SJCRH30 (cell line): ENCODE measurements around the gene MFF. TPM values are rescaled to one million over a fixed set of nuclear protein-coding genes. Genes with fewer than 3 reads are reported as not detected.

Experiments
- DNase-seq, 2 experiments: peaks; one replicate each; pipeline ENCODE4 v3.0.0-alpha.2; 2015 to 2020
- H3K27ac ChIP-seq: fragments of 250-450 bp; sonication (Bioruptor Pico); 2 replicates; pipeline ENCODE4 v1.5.1; 2020; ENCODE audit warnings: mild to moderate bottlenecking, moderate library complexity
- H3K27me3 ChIP-seq: fragments of 250-450 bp; sonication (Bioruptor Pico); 2 replicates; pipeline ENCODE4 v1.5.1; 2020; ENCODE audit warnings: mild to moderate bottlenecking, moderate library complexity
- H3K36me3 ChIP-seq: fragments of 250-450 bp; sonication (Bioruptor Pico); 2 replicates; pipeline ENCODE4 v1.5.1; 2020; ENCODE audit warnings: mild to moderate bottlenecking, moderate library complexity
- H3K4me1 ChIP-seq: fragments of 250-450 bp; sonication (Bioruptor Pico); 2 replicates; pipeline ENCODE4 v1.5.1; 2020; ENCODE audit warnings: mild to moderate bottlenecking, moderate library complexity
- H3K4me3 ChIP-seq: fragments of 250-450 bp; sonication (Bioruptor Pico); 2 replicates; pipeline ENCODE4 v1.5.1; 2020; ENCODE audit warnings: mild to moderate bottlenecking, moderate library complexity
- H3K9me3 ChIP-seq: fragments of 250-450 bp; sonication (Bioruptor Pico); replicated peaks from 2 replicates; pipeline ENCODE4 v1.5.1; 2020; ENCODE audit warnings: mild to moderate bottlenecking, moderate library complexity
- total RNA-seq: library from RNA; depleted of rRNA; stranded (reverse); fragments of >200 nt; shearing (Covaris generic); gene quantifications from 2 replicates; pipeline ENCODE4 v1.2.3, GENCODE V29; 2014

The MFF gene
- total RNA-seq, 1 experiment from 2014 or later = 117 TPM

- no peak for DNase-seq
Observed at GRCh38 chr2:227317834-227318233, 7.2 kb upstream of the MFF start.

GRCh38 chr2:227320305-227321094, 4.6 kb upstream of the MFF start:
- Histone ChIP-seq H3K4me1 (no peaks in the 10 kb centered on the region), H3K27me3 (no peaks in the 10 kb centered on the region), H3K9me3 (no peaks in the 10 kb centered on the region; the same call in none of the 2 replicates), H3K27ac (no peak overlapping the region), H3K36me3 (no peaks in the 10 kb centered on the region), H3K4me3 (no peak overlapping the region)
- DNase-seq = no peak

More at GRCh38 chr2:227317834-227318233, 7.2 kb upstream of the MFF start:
- H3K9me3 ChIP-seq = no peaks in the 10 kb centered on the region; the same call in 1 of the 2 replicates
- no peaks in the 10 kb centered on the region for H3K4me1 ChIP-seq
- H3K36me3 ChIP-seq = no peaks in the 10 kb centered on the region
- no peak overlapping the region for H3K27ac ChIP-seq
- no peaks in the 10 kb centered on the region for H3K27me3 ChIP-seq
- H3K4me3 ChIP-seq = no peak overlapping the region

DNA sequence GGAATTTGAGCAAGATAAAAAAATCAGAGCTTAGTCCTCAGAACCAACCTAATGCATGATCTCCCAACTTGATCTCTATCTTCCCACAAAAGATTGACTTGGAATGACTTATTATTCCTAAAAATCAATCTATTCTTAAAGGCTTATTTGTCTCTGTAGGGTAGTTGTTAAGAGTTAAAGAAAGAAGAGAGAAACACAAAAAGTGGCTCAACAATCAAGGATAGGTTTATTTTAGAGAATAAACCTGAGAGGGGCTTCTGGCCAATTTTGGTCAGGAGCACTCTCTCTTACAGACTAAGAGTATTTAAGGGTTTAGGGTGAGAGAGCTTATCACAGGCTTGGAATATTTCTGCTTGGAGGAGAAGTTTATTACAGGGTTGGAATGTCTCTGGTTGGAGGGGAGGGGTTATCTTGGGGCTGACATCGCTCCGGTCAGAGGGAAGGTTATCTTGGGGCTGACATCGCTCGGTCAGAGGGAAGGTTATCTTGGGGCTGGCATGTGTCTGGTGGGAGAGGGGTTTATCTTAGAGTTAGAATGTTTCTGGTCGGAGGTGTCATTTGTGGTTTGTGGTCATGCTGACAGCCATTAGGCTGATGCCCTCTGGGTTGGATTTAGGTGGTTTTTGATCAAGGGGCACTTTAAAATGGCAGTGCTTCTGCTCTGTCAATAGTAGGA, 2.4 kb upstream of the MFF start:
- Histone ChIP-seq H3K4me3 (no peak overlapping the region), H3K27me3 (no peaks in the 10 kb centered on the region), H3K9me3 (no peaks in the 10 kb centered on the region; the same call in none of the 2 replicates), H3K27ac (no peak overlapping the region), H3K4me1 (no peaks in the 10 kb centered on the region), H3K36me3 (no peaks in the 10 kb centered on the region)
- no peak for DNase-seq

DNA sequence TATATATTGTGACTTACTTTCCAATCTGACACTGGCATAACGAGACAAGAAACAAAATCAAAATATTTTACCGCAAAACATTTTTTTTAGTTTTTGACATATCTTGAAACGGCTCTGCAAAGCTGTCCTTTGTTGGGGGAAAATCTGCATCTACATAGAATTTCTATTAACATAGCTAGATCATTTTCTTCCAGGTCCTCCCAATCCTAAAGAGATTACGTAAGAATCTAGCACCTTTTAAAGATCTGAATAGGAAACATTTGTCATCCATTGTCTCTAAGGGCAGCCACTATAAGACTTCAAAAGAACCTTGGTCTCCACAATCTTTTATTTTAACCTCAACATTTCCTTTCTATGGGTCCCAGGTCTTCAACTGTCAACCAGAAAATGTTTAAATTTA, 1.2 kb upstream of the MFF start:
- Histone ChIP-seq H3K9me3 (no peaks in the 10 kb centered on the region; the same call in none of the 2 replicates), H3K27me3 (no peaks in the 10 kb centered on the region), H3K36me3 (no peaks in the 10 kb centered on the region), H3K4me3 (no peak overlapping the region), H3K27ac (no peak overlapping the region), H3K4me1 (no peaks in the 10 kb centered on the region)
- no peak for DNase-seq

DNA sequence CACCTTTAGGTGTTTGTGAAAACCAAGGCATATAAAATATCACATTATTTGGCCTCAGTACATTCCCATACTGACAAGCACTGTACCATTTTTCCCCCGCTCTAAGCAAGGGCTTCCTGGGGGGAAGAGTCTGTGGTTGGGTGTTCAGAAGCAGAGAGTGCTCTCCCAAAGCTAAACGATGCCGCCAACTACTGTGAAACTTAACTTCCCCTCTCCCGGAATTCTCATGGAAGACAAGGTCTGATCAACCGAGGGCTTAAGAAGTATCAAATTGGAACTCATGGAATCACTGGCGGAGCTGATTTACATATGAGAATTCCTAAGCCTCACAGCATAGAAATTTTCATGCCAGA, 433 bp upstream of the MFF start:
- peak; percentile 31 to 65 for DNase-seq

DNA sequence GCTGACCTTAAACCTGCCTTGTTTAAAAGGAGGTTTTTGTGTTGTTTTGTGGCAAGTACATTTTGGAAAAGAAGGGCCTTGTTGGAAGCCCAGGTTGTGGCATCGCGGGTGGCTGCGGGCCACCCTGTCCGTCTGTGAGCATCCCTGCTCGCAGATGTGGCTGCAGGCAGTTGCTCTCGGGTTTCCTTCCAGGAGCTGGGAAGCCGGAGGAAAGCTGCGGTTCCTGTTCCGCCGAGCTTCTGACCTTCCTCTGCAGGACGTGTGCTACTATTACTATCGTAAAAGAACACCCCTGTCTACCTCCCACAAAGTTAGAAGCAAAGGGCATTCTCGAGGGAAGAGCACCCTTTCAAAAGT, 766 bp downstream of the MFF start:
- H3K27me3 ChIP-seq = no peaks in the 10 kb centered on the region
- H3K27ac ChIP-seq = peak overlapping the region; percentile 79
- H3K4me1 ChIP-seq = no peaks in the 10 kb centered on the region
- H3K9me3 ChIP-seq = no peaks in the 10 kb centered on the region; the same call in 1 of the 2 replicates
- H3K36me3 ChIP-seq = peaks cover 1% of the 10 kb centered on the region; the same call in 1 of the 2 replicates
- H3K4me3 ChIP-seq = peak overlapping the region; percentile 95
- peak; percentile 63 to 73 for DNase-seq

More for the DNA sequence above, 433 bp upstream of the MFF start:
- H3K27ac ChIP-seq = peak overlapping the region; percentile 79
- H3K9me3 ChIP-seq = no peaks in the 10 kb centered on the region; the same call in none of the 2 replicates
- H3K4me3 ChIP-seq = peak overlapping the region; percentile 95
- H3K4me1 ChIP-seq = no peaks in the 10 kb centered on the region
- H3K36me3 ChIP-seq = no peaks in the 10 kb centered on the region
- H3K27me3 ChIP-seq = no peaks in the 10 kb centered on the region

DNA sequence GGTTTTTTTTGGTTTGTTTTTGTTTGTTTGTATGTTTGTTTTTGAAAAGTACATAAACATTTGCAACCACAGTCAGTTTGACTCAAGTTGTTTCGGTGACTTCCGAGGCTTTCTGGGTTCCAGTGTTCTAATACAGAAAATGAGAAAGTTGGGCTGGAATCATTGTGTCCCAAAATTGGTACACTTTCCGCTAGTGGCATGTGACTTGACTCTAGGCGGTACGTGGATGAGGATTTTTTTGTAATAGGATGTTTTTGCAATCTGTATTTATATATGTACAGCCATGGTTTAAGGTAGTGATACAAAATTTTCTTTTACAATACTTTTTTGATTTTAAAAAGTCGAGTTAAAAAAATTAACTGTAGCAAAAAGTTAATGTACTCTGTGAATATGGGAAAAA, 1.7 kb downstream of the MFF start:
- H3K4me3 ChIP-seq = peak overlapping the region; percentile 95; the same call in 1 of the 2 replicates
- no peak overlapping the region for H3K27ac ChIP-seq
- H3K9me3 ChIP-seq = no peaks in the 10 kb centered on the region; the same call in 1 of the 2 replicates
- H3K27me3 ChIP-seq = no peaks in the 10 kb centered on the region
- H3K36me3 ChIP-seq = peaks cover 7% of the 10 kb centered on the region
- no peaks in the 10 kb centered on the region for H3K4me1 ChIP-seq
- no peak for DNase-seq

GRCh38 chr2:227335713-227336112, 10.7 kb downstream of the MFF start:
- no peaks in the 10 kb centered on the region for H3K27me3 ChIP-seq
- peaks cover 47% of the 10 kb centered on the region for H3K36me3 ChIP-seq
- no peaks in the 10 kb centered on the region for H3K4me1 ChIP-seq
- H3K4me3 ChIP-seq = no peak overlapping the region
- no peak overlapping the region for H3K27ac ChIP-seq
- no peak for DNase-seq
- H3K9me3 ChIP-seq = no peaks in the 10 kb centered on the region

DNA sequence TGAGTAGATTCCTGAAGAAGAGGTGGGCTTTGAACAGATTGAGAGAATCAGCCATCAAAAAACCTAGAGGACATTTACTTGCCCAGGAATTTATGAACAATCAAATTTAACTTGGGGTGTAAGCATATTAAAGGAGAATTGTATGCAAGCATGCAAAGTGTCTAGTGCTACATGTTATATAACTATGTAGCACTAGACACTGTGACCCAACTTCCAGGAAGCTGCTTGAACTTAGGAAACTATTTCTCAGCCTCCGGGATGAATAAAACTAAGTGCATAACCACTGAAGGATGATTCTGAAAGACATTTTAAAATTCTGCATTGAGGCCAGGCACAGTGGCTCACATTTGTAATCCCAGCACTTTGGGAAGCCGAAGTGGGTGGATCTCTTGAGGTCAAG, 12.4 kb downstream of the MFF start:
- H3K27ac ChIP-seq = no peak overlapping the region

GRCh38 chr2:227339098-227339599, 14.1 kb downstream of the MFF start:
- peaks cover 33% of the 10 kb centered on the region for H3K36me3 ChIP-seq
- H3K9me3 ChIP-seq = no peaks in the 10 kb centered on the region
- no peak for DNase-seq
- H3K4me3 ChIP-seq = no peak overlapping the region
- no peaks in the 10 kb centered on the region for H3K27me3 ChIP-seq
- no peaks in the 10 kb centered on the region for H3K4me1 ChIP-seq
- H3K27ac ChIP-seq = no peak overlapping the region

More for the DNA sequence above, 12.4 kb downstream of the MFF start:
- Histone ChIP-seq H3K9me3 (no peaks in the 10 kb centered on the region), H3K4me1 (no peaks in the 10 kb centered on the region), H3K27me3 (no peaks in the 10 kb centered on the region), H3K36me3 (peaks cover 41% of the 10 kb centered on the region), H3K4me3 (no peak overlapping the region)
- DNase-seq = no peak

GRCh38 chr2:227340106-227340505, 15.1 kb downstream of the MFF start:
- Histone ChIP-seq H3K9me3 (no peaks in the 10 kb centered on the region), H3K27me3 (no peaks in the 10 kb centered on the region), H3K27ac (no peak overlapping the region), H3K4me3 (no peak overlapping the region), H3K4me1 (no peaks in the 10 kb centered on the region), H3K36me3 (peaks cover 35% of the 10 kb centered on the region)
- no peak for DNase-seq

GRCh38 chr2:227341553-227341952, 16.5 kb downstream of the MFF start:
- no peak for DNase-seq
- Histone ChIP-seq H3K9me3 (no peaks in the 10 kb centered on the region), H3K27me3 (no peaks in the 10 kb centered on the region), H3K4me1 (no peaks in the 10 kb centered on the region), H3K36me3 (peaks cover 30% of the 10 kb centered on the region), H3K4me3 (no peak overlapping the region), H3K27ac (no peak overlapping the region)

GRCh38 chr2:227344231-227344630, 19.2 kb downstream of the MFF start:
- Histone ChIP-seq H3K4me1 (no peaks in the 10 kb centered on the region), H3K9me3 (no peaks in the 10 kb centered on the region), H3K27ac (no peak overlapping the region), H3K4me3 (no peak overlapping the region), H3K36me3 (peaks cover 40% of the 10 kb centered on the region), H3K27me3 (no peaks in the 10 kb centered on the region)
- DNase-seq = no peak

GRCh38 chr2:227347117-227347516, 22.1 kb downstream of the MFF start:
- Histone ChIP-seq H3K4me1 (no peaks in the 10 kb centered on the region), H3K9me3 (no peaks in the 10 kb centered on the region), H3K27me3 (no peaks in the 10 kb centered on the region), H3K4me3 (no peak overlapping the region), H3K27ac (no peak overlapping the region), H3K36me3 (peaks cover 32% of the 10 kb centered on the region)
- DNase-seq = no peak

GRCh38 chr2:227348324-227348723, 23.3 kb downstream of the MFF start:
- Histone ChIP-seq H3K36me3 (peaks cover 23% of the 10 kb centered on the region), H3K9me3 (no peaks in the 10 kb centered on the region), H3K27ac (no peak overlapping the region), H3K4me3 (no peak overlapping the region), H3K27me3 (no peaks in the 10 kb centered on the region), H3K4me1 (no peaks in the 10 kb centered on the region)
- no peak for DNase-seq
